IPS-20b (cell line): ENCODE data around the gene PRKCB.
"Not testable (repeated sequence)": the region's sequence is repeated elsewhere in the genome, so short reads cannot be mapped to it uniquely, and the experiment has no call there.

Experiments used
- H3K27ac ChIP-seq: one replicate; pipeline ENCODE4 v1.5.1; 2013; ENCODE audit warnings: low read length
- H3K27me3 ChIP-seq: 2 replicates; pipeline ENCODE4 v1.6.1; 2013; ENCODE audit warnings: mild to moderate bottlenecking, low read length, inconsistent platforms; ENCODE audit not compliant: insufficient read depth
- H3K36me3 ChIP-seq: 2 replicates; pipeline ENCODE4 v1.6.1; 2013; ENCODE audit warnings: low read depth, mild to moderate bottlenecking, inconsistent platforms, low read length, moderate library complexity; ENCODE audit not compliant: insufficient read depth
- H3K4me1 ChIP-seq: 2 replicates; pipeline ENCODE4 v1.6.1; 2013; ENCODE audit warnings: mild to moderate bottlenecking, control low read depth, inconsistent platforms, low read length, moderate library complexity; ENCODE audit not compliant: insufficient read depth
- H3K4me3 ChIP-seq: 2 replicates; pipeline ENCODE4 v1.5.1; 2013; ENCODE audit warnings: mild to moderate bottlenecking, low read length, inconsistent platforms
- H3K9ac ChIP-seq: 2 replicates; pipeline ENCODE4 v1.6.1; 2013; ENCODE audit warnings: low read depth, mild to moderate bottlenecking, inconsistent platforms, low read length, moderate library complexity
- H3K9me3 ChIP-seq: 2 replicates; pipeline ENCODE4 v1.6.1; 2013; ENCODE audit warnings: mild to moderate bottlenecking, low read depth, low read length, inconsistent platforms; ENCODE audit not compliant: insufficient read depth

Gene PRKCB

DNA sequence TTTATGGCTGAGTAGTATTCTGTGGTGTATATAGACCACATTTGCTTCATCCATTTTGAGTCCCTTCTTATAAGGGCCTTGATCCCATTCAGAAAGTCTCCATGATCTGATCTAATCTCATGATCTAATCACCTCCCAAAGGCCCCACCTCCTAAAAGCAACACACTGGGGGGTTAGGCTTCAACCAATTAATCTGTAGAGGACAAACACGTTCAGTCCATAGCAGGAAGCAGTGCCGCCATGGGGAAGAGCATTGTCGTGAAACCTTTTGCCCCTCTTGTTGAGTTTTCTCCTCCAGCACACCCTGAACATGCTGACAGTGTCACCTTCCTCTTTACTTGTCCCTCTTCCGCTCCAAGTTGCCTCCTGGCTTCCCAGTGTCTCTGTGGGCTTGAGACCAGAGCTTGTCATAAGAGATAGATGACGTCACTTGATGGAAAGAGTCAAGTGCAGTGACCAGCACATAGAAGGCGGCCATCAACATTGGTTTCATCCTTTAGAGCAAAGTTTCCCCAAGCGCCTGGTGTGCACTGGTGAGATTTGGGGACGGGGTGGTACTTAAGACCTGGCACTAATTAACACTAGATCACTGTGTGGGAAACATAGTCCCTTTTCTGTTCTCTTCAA lies 74.1 kb downstream of the PRKCB start:
- no peak overlapping the region for H3K4me3 ChIP-seq
- H3K36me3 ChIP-seq = no peaks in the 10 kb centered on the region
- no peaks in the 10 kb centered on the region for H3K9me3 ChIP-seq
- no peaks in the 10 kb centered on the region for H3K27me3 ChIP-seq
- no peak overlapping the region for H3K27ac ChIP-seq
- no peak overlapping the region for H3K9ac ChIP-seq
- H3K4me1 ChIP-seq = peaks cover 9% of the 10 kb centered on the region

DNA sequence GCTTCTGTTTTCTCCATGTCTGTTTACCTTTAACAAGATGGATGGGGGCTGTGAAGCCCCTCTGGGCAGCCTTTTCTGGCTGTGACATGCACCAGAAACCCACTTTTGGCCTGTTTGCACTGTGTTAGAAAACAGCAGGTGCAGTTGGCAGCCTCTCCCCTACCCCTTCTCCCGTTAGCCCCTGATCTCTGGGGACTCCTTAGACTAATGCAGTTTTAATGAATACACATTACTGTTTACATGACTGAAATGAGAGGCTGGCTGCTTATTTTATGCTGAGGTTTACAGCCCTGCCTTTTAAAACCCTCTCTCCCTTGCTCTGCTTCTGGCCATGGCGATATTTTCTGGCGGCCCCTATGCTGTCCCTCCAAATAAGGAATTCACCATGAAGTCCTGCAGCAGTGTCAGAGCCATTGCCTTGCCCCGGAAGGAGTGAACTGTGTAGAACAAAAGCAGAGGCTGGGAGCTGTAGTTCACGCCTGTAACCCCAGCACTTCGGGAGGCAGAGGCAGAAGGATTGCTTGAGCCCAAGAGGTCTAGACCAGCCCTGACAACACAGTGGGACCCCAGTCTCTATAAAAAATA lies 79.3 kb downstream of the PRKCB start:
- Histone ChIP-seq H3K4me3 (no peak overlapping the region), H3K9ac (no peak overlapping the region; the same call in 1 of the 2 replicates), H3K4me1 (no peaks in the 10 kb centered on the region; the same call in 1 of the 2 replicates), H3K27me3 (no peaks in the 10 kb centered on the region), H3K36me3 (no peaks in the 10 kb centered on the region), H3K27ac (no peak overlapping the region), H3K9me3 (no peaks in the 10 kb centered on the region)

GRCh38 chr16:23916552-23916951 lies 80.8 kb downstream of the PRKCB start:
- H3K4me1 ChIP-seq, H3K4me3 ChIP-seq, H3K27ac ChIP-seq, H3K27me3 ChIP-seq, H3K9me3 ChIP-seq, H3K9ac ChIP-seq, H3K36me3 ChIP-seq: not testable (repeated sequence)

DNA sequence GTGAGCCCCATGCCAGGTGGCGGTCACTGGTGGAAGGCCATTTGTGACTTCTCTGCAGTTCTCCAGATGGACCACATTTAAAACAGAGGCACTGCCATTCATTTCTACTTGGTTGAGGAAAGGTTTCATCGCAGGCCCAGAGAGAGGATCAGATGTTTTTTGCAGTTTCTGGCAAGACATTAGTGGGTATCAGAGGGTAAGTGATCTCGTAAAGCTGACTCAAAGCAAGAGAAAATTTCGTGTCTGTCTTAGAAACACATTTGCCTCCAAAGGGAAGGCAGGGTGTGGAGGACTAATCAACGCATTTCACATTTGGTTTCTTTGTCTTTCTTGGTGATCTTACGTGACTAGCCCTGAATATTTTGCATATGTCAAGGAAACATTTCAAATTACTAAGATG lies 81.8 kb downstream of the PRKCB start:
- no peak overlapping the region for H3K4me3 ChIP-seq
- H3K4me1 ChIP-seq = no peaks in the 10 kb centered on the region; the same call in 1 of the 2 replicates
- no peaks in the 10 kb centered on the region for H3K27me3 ChIP-seq
- H3K9me3 ChIP-seq = no peaks in the 10 kb centered on the region
- no peak overlapping the region for H3K9ac ChIP-seq
- H3K36me3 ChIP-seq = no peaks in the 10 kb centered on the region
- no peak overlapping the region for H3K27ac ChIP-seq

DNA sequence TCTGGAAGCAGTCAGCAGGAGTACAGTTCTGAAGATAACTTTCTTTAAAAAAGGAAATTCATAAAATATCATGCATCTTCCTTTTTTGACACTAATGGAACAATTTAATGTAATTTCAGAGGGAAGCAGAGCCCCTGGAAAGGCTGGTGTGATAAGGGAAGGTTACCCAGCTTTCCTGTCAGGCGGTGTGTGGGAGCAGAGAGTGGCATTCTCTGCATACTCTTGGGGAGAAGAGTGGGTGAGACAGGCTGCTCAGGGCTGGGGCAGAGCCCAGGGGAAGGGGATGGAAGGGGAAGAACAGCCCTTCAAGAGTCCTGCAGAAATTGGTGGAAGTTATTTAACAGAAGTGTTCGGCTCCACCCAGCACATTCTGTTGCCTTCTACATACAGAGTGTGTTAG lies 84.7 kb downstream of the PRKCB start:
- no peaks in the 10 kb centered on the region for H3K9me3 ChIP-seq
- H3K27ac ChIP-seq = no peak overlapping the region

DNA sequence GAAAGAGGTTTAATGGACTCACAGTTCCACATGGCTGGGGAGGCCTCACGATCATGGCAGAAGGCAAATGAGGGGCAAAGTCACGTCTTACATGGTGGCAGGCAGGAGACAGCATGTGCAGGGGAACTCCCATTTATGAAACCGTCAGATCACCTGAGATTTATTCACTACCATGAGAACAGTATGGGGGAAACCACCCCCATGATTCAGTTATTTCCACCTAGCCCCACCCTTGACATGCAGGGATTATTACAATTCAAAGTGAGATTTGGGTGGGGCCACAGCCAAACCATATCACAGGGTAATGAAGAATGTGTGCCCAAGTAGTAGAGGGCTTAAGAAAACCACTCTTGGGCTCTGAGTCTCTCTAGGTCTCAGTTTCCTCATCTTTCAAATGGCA lies 85.1 kb downstream of the PRKCB start:
- Histone ChIP-seq H3K9ac (no peak overlapping the region), H3K27ac (no peak overlapping the region), H3K27me3 (no peaks in the 10 kb centered on the region), H3K9me3 (no peaks in the 10 kb centered on the region), H3K36me3 (no peaks in the 10 kb centered on the region), H3K4me1 (no peaks in the 10 kb centered on the region; the same call in 1 of the 2 replicates), H3K4me3 (no peak overlapping the region)

More for the DNA sequence above, 84.7 kb downstream of the PRKCB start:
- Histone ChIP-seq H3K27me3 (no peaks in the 10 kb centered on the region), H3K36me3 (no peaks in the 10 kb centered on the region), H3K9ac (no peak overlapping the region), H3K4me1 (no peaks in the 10 kb centered on the region; the same call in 1 of the 2 replicates), H3K4me3 (no peak overlapping the region)

DNA sequence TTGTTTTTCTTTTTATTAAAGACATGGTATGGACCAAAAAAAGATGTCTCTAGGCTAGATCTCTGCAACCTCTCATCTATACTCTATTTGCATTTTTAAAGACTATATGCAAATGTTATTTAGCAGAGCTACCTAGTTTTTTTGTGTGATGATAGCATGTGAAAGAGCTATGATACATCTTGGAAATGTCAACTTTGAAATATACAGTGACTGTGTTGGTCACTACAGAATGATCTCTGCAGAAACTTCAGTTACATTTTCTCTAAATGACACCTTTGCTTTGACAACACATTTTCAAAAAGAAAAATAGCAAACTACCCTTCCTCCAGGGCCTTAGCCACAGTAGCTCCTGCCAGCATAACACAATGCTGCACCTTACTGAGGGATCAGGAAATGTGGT lies 86.6 kb downstream of the PRKCB start:
- H3K9me3 ChIP-seq = no peaks in the 10 kb centered on the region

DNA sequence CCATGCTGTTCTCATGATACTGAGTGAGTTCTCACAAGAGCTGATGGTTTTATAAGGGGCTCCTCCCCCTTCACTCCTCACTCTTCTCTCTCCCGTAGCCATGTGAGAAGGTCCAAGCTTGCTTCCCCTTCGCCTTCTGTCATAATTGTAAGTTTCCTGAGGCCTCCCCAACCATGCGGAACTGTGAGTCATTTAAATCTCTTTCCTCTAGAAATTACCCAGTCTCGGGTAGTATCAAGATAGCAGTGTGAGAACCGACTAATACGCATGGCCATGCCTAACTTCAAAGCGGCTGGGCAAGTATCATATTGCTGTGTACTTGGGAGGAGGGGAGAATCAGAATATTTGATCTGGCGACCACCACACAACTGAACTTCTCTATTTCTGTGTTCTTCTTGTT lies 88.3 kb downstream of the PRKCB start:
- H3K36me3 ChIP-seq = no peaks in the 10 kb centered on the region
- H3K4me3 ChIP-seq = no peak overlapping the region
- H3K27me3 ChIP-seq = no peaks in the 10 kb centered on the region
- H3K9me3 ChIP-seq = no peaks in the 10 kb centered on the region
- H3K9ac ChIP-seq = no peak overlapping the region
- H3K4me1 ChIP-seq = no peaks in the 10 kb centered on the region; the same call in 1 of the 2 replicates
- no peak overlapping the region for H3K27ac ChIP-seq

More for the DNA sequence above, 86.6 kb downstream of the PRKCB start:
- Histone ChIP-seq H3K4me3 (no peak overlapping the region), H3K27ac (no peak overlapping the region), H3K27me3 (no peaks in the 10 kb centered on the region), H3K4me1 (no peaks in the 10 kb centered on the region; the same call in 1 of the 2 replicates), H3K36me3 (no peaks in the 10 kb centered on the region), H3K9ac (no peak overlapping the region)

GRCh38 chr16:23927796-23928195 lies 92.0 kb downstream of the PRKCB start:
- Histone ChIP-seq H3K36me3 (no peaks in the 10 kb centered on the region), H3K9me3 (no peaks in the 10 kb centered on the region), H3K27me3 (no peaks in the 10 kb centered on the region), H3K27ac (no peak overlapping the region), H3K4me3 (no peak overlapping the region), H3K9ac (no peak overlapping the region), H3K4me1 (no peaks in the 10 kb centered on the region)

GRCh38 chr16:23929237-23929636 lies 93.5 kb downstream of the PRKCB start:
- Histone ChIP-seq H3K9me3 (no peaks in the 10 kb centered on the region), H3K27ac (no peak overlapping the region), H3K27me3 (no peaks in the 10 kb centered on the region), H3K4me3 (no peak overlapping the region), H3K36me3 (no peaks in the 10 kb centered on the region), H3K9ac (no peak overlapping the region), H3K4me1 (no peaks in the 10 kb centered on the region)

DNA sequence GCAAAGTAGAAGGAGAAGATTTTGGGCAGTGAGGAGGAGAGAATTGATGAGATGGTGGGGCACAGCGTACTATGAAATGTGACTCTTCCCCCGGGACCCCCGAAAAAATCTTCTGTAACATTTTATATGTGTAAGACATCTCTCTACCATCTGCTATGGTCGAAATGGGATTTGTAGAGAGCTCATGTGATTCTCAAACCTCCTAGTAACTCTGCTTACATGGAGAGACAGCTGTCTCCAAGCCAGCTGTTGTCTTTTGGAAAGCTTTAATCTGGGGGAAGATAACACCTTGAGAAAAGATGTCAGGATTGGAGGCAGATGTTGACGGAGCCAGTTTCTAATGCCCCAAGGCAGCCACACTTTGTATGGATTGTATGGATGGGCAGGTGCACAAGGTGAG lies 94.1 kb downstream of the PRKCB start:
- Histone ChIP-seq H3K4me3 (no peak overlapping the region), H3K9me3 (no peaks in the 10 kb centered on the region), H3K27me3 (no peaks in the 10 kb centered on the region), H3K27ac (no peak overlapping the region), H3K9ac (no peak overlapping the region), H3K36me3 (no peaks in the 10 kb centered on the region), H3K4me1 (no peaks in the 10 kb centered on the region)

DNA sequence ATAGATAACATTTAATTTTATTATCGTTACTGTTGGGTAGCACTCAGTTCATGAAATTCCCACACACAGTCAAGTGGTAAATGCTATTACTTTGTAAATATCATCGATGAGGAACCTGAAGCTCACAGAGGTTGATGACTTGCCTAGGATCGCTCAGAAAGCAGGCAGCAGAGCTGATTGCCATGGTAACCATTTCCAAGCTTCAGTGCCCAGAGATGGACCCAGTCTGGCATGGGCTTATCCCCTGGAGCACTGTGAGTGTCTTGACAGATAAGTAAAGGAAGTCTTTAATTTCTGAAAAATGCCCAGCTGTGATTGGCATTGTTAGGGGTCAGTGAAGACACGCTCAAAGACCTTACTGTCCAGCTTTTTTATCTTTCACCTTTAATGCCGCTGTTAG lies 95.0 kb downstream of the PRKCB start:
- no peaks in the 10 kb centered on the region for H3K36me3 ChIP-seq
- no peak overlapping the region for H3K9ac ChIP-seq
- H3K9me3 ChIP-seq = no peaks in the 10 kb centered on the region
- no peak overlapping the region for H3K4me3 ChIP-seq
- H3K27ac ChIP-seq = no peak overlapping the region
- no peaks in the 10 kb centered on the region for H3K4me1 ChIP-seq
- H3K27me3 ChIP-seq = no peaks in the 10 kb centered on the region
